Stomach (tissue), 4 donors: ENCODE measurements around the gene CCDC88C.

Experiments
- EP300 ChIP-seq: sonication (generic); formaldehyde crosslinking; IDR thresholded peaks from one replicate; pipeline ENCODE4 v1.6.1; 2017; ENCODE audit warnings: antibody characterized with exemption
- POLR2A ChIP-seq, 4 donors: fragments of 450-650 bp; IDR thresholded peaks; one replicate each; pipeline ENCODE4 v1.6.1; 2016; ENCODE audit warnings: antibody characterized with exemption in 4 of 4, control low read depth in 2 of 4, mild to moderate bottlenecking in 1 of 4, moderate library complexity in 1 of 4
- POLR2AphosphoS5 ChIP-seq, 3 donors: sonication (generic); formaldehyde crosslinking; IDR thresholded peaks; one replicate each; pipeline ENCODE4 v1.6.1; 2016; ENCODE audit warnings: antibody characterized with exemption in 3 of 3
- TF ChIP-seq, protein P1 (sequence below), 7 experiments: fragments of 450-650 bp in 4 of 7; fragments of 200-600 bp in 3 of 7; sonication (generic) in 3 of 7; IDR thresholded peaks; one replicate each; pipeline ENCODE4 v1.5.1; 2016 to 2019; ENCODE audit warnings: antibody characterized with exemption in 7 of 7, control low read depth in 2 of 7, mild to moderate bottlenecking in 1 of 7

GRCh38 chr14:91400696-91401095, 16.9 kb downstream of the CCDC88C start:
- TF ChIP-seq, protein P1, sequence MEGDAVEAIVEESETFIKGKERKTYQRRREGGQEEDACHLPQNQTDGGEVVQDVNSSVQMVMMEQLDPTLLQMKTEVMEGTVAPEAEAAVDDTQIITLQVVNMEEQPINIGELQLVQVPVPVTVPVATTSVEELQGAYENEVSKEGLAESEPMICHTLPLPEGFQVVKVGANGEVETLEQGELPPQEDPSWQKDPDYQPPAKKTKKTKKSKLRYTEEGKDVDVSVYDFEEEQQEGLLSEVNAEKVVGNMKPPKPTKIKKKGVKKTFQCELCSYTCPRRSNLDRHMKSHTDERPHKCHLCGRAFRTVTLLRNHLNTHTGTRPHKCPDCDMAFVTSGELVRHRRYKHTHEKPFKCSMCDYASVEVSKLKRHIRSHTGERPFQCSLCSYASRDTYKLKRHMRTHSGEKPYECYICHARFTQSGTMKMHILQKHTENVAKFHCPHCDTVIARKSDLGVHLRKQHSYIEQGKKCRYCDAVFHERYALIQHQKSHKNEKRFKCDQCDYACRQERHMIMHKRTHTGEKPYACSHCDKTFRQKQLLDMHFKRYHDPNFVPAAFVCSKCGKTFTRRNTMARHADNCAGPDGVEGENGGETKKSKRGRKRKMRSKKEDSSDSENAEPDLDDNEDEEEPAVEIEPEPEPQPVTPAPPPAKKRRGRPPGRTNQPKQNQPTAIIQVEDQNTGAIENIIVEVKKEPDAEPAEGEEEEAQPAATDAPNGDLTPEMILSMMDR (IDR thresholded peaks at IDR 0.05), result no peak
- TF ChIP-seq POLR2A (IDR thresholded peaks at IDR 0.05) (no peak), EP300 (no peak), POLR2AphosphoS5 (IDR thresholded peaks at IDR 0.05) (no peak)
